ENCODE results near the gene SERPINB12. TPM values are rescaled to one million over a fixed set of nuclear protein-coding genes. Genes with fewer than 3 reads are reported as not detected.

The SERPINB12 gene
- total and polyA plus RNA-seq, 2 of the 4 experiments (the other 2 are of a cell fraction) = not detected

DNA sequence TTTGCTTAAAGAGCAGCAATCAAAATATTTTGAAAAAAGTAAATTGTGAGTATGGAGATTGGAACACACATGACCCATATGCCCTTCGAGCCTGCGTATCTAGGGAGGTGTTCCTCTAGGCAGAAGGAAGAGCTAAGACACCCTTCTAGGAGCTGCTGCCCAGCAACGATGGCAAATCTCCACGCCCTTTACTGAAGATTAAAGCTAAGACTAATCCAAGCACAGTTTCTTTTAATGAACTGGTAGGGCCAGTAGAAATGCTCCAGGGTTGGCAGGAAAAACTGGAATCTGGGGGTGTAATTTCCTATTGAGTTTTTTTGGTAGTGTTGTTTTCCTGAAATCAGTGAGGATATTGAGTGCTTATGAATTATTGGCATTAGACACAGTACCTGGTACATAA, 44.3 kb downstream of the SERPINB12 start:
- Histone ChIP-seq H3K4ac (ENCODE audit: low read depth, low read length) (no peak overlapping the region), H2AK9ac (replicated peaks; ENCODE audit: low read depth, low read length, poor library complexity) (no peak overlapping the region), H3K56ac (ENCODE audit: extremely low read depth, insufficient read depth, low read length) (no peak overlapping the region), H3K9me1 (ENCODE audit: insufficient read depth, low read length) (no peaks in the 10 kb centered on the region), H2BK20ac (ENCODE audit: low read depth, low read length) (no peak overlapping the region), H3K4me3 (ENCODE audit: insufficient read depth, low read depth, low read length) (no peak overlapping the region), H3K14ac (replicated peaks; ENCODE audit: low read depth, low read length) (no peak overlapping the region), H3K18ac (ENCODE audit: low read depth, low read length) (no peak overlapping the region), H3K9ac (ENCODE audit: low read depth, low read length) (no peak overlapping the region), H3K27ac (ENCODE audit: insufficient read depth, low read length) (no peak overlapping the region), H2BK120ac (ENCODE audit: low read depth, low read length) (no peak overlapping the region), H3K4me2 (ENCODE audit: low read depth, low read length) (no peak overlapping the region), H3K9me3 (ENCODE audit: control insufficient read depth, insufficient read depth, low read length) (no peaks in the 10 kb centered on the region; the same call in 1 of the 2 replicates), H3K4me1 (ENCODE audit: control insufficient read depth, insufficient read depth, low read length) (no peaks in the 10 kb centered on the region), H2AK5ac (ENCODE audit: low read depth, low read length) (no peak overlapping the region), H4K8ac (ENCODE audit: low read depth in 2 of 2, low read length in 2 of 2) (no peak overlapping the region), H2BK5ac (ENCODE audit: low read depth, low read length, poor library complexity, severe bottlenecking) (no peak overlapping the region), H3K36me3 (ENCODE audit: control insufficient read depth, insufficient read depth, low read length) (no peaks in the 10 kb centered on the region), H3K27me3 (ENCODE audit: control insufficient read depth, insufficient read depth, low read length) (peaks cover 13% of the 10 kb centered on the region; the same call in 1 of the 2 replicates), H4K5ac (ENCODE audit: low read depth, low read length) (no peak overlapping the region), H4K91ac (ENCODE audit: insufficient read depth, low read depth, low read length) (no peak overlapping the region), H3K23ac (ENCODE audit: low read depth, low read length) (no peak overlapping the region), H2BK15ac (ENCODE audit: low read depth, low read length) (no peak overlapping the region), H4K20me1 (ENCODE audit: insufficient read depth, low read length) (no peaks in the 10 kb centered on the region), H2AFZ (replicated peaks; ENCODE audit: low read length, poor library complexity) (no peak overlapping the region), H3K79me1 (ENCODE audit: low read depth in 1 of 2, low read length in 2 of 2) (no peaks in the 10 kb centered on the region)
- DNase-seq (no peak), ATAC-seq (ENCODE audit: low read depth) (no peak)
- no CpG with 5 or more reads among the region's 4 CpGs for WGBS, 2 experiments (ENCODE audit: extremely low coverage in 2 of 2, insufficient read length in 1 of 2)
- no TSS peak for BruUV-seq (replicated peaks)
- no peak for TF ChIP-seq RAD21 (IDR thresholded peaks at IDR 0.05; ENCODE audit: low read length)
- no peak for TF ChIP-seq MAFK (IDR thresholded peaks at IDR 0.05; ENCODE audit: low read depth, low read length)
- no peak for TF ChIP-seq CHD1 (IDR thresholded peaks at IDR 0.05; ENCODE audit: low read depth, low read length)
- TF ChIP-seq BHLHE40 (IDR thresholded peaks at IDR 0.05; ENCODE audit: low read depth, low read length) = no peak
- TF ChIP-seq, protein P1, sequence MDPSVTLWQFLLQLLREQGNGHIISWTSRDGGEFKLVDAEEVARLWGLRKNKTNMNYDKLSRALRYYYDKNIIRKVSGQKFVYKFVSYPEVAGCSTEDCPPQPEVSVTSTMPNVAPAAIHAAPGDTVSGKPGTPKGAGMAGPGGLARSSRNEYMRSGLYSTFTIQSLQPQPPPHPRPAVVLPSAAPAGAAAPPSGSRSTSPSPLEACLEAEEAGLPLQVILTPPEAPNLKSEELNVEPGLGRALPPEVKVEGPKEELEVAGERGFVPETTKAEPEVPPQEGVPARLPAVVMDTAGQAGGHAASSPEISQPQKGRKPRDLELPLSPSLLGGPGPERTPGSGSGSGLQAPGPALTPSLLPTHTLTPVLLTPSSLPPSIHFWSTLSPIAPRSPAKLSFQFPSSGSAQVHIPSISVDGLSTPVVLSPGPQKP (IDR thresholded peaks at IDR 0.05; ENCODE audit: borderline replicate concordance, low read depth, low read length) = no peak
- no peak for TF ChIP-seq FOS (IDR thresholded peaks at IDR 0.05; ENCODE audit: low read depth, low read length)
- TF ChIP-seq, protein P2, sequence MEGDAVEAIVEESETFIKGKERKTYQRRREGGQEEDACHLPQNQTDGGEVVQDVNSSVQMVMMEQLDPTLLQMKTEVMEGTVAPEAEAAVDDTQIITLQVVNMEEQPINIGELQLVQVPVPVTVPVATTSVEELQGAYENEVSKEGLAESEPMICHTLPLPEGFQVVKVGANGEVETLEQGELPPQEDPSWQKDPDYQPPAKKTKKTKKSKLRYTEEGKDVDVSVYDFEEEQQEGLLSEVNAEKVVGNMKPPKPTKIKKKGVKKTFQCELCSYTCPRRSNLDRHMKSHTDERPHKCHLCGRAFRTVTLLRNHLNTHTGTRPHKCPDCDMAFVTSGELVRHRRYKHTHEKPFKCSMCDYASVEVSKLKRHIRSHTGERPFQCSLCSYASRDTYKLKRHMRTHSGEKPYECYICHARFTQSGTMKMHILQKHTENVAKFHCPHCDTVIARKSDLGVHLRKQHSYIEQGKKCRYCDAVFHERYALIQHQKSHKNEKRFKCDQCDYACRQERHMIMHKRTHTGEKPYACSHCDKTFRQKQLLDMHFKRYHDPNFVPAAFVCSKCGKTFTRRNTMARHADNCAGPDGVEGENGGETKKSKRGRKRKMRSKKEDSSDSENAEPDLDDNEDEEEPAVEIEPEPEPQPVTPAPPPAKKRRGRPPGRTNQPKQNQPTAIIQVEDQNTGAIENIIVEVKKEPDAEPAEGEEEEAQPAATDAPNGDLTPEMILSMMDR (conservative IDR thresholded peaks at IDR 0.05; ENCODE audit: low read depth, low read length) = no peak
- TF ChIP-seq RFX5 (IDR thresholded peaks at IDR 0.05; ENCODE audit: low read depth, low read length) = no peak
- TF ChIP-seq SMC3 (IDR thresholded peaks at IDR 0.05; ENCODE audit: low read depth, low read length) = no peak
- TF ChIP-seq NFE2L2 (IDR thresholded peaks at IDR 0.05; ENCODE audit: low read depth, low read length) = no peak
- no peak for TF ChIP-seq MAZ (IDR thresholded peaks at IDR 0.05; ENCODE audit: borderline replicate concordance, low read depth, low read length)
- TF ChIP-seq RCOR1 (IDR thresholded peaks at IDR 0.05; ENCODE audit: insufficient replicate concordance, low read length) = no peak
- no peak for TF ChIP-seq POLR2A (IDR thresholded peaks at IDR 0.05; ENCODE audit: low read depth, low read length)
- TF ChIP-seq CEBPB (IDR thresholded peaks at IDR 0.05; ENCODE audit: low read depth, low read length) = no peak
- TF ChIP-seq MXI1 (IDR thresholded peaks at IDR 0.05; ENCODE audit: borderline replicate concordance, low read depth, low read length) = no peak
- TF ChIP-seq, protein P3, sequence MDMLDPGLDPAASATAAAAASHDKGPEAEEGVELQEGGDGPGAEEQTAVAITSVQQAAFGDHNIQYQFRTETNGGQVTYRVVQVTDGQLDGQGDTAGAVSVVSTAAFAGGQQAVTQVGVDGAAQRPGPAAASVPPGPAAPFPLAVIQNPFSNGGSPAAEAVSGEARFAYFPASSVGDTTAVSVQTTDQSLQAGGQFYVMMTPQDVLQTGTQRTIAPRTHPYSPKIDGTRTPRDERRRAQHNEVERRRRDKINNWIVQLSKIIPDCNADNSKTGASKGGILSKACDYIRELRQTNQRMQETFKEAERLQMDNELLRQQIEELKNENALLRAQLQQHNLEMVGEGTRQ (IDR thresholded peaks at IDR 0.05; ENCODE audit: low read depth, low read length) = no peak
- dilution Hi-C loops (cut with HindIII; ENCODE audit: low sequenced_read_pairs, unreplicated experiment) = no loop called here
- intact Hi-C loops (cut with micrococcal nuclease) = no loop called here
- CTCF ChIA-PET = no interaction called here
- in situ Hi-C loops (cut with MboI; ENCODE audit: low sequenced_read_pairs) = no loop called here
- POLR2A ChIA-PET (ENCODE audit: unreplicated experiment) = no interaction called here

Data from IMR-90 (cell line).